Spleen (tissue), 11 donors: ENCODE measurements around the gene LOXHD1. TPM values are rescaled to one million over a fixed set of nuclear protein-coding genes. Genes with fewer than 3 reads are reported as not detected.

ENCODE experiments used
- DNase-seq: peaks from one replicate; pipeline ENCODE4 v3.0.0-alpha.2; 2020
- H3K27ac ChIP-seq, 8 donors: fragments of 200-600 bp; sonication (generic) in 7 of 8; 1 replicate in 4 of 8; 2 replicates in 4 of 8; pipeline versions ENCODE4 v1.5.0 to v1.8.0; 2016 to 2021; ENCODE audit warnings: inconsistent platforms in 4 of 8, mild to moderate bottlenecking in 4 of 8, moderate library complexity in 1 of 8
- H3K27me3 ChIP-seq, 7 donors: fragments of 200-600 bp; sonication (generic) in 6 of 7; replicated peaks in 1 of 7; 1 replicate in 4 of 7; 2 replicates in 3 of 7; pipeline versions ENCODE4 v1.5.0 to v1.8.0; 2016 to 2021; ENCODE audit warnings: inconsistent platforms in 3 of 7, mild to moderate bottlenecking in 1 of 7
- H3K36me3 ChIP-seq, 6 donors: fragments of 200-600 bp; sonication (generic) in 5 of 6; 1 replicate in 4 of 6; 2 replicates in 2 of 6; pipeline versions ENCODE4 v1.5.0 to v1.8.0; 2016 to 2021; ENCODE audit warnings: inconsistent platforms in 2 of 6
- H3K4me1 ChIP-seq, 6 donors: fragments of 200-600 bp; sonication (generic) in 5 of 6; 1 replicate in 3 of 6; 2 replicates in 3 of 6; pipeline versions ENCODE4 v1.5.0 to v1.8.0; 2016 to 2021; ENCODE audit warnings: inconsistent platforms in 3 of 6
- H3K4me3 ChIP-seq, 8 donors: fragments of 200-600 bp; sonication (generic) in 7 of 8; 1 replicate in 4 of 8; 2 replicates in 4 of 8; pipeline versions ENCODE4 v1.5.0 to v1.8.0; 2016 to 2021; ENCODE audit warnings: inconsistent platforms in 4 of 8, mild to moderate bottlenecking in 4 of 8, moderate library complexity in 2 of 8
- H3K9me3 ChIP-seq, 8 donors: fragments of 200-600 bp; sonication (generic) in 7 of 8; 1 replicate in 4 of 8; 2 replicates in 4 of 8; pipeline versions ENCODE4 v1.5.0 to v1.8.0; 2016 to 2021; ENCODE audit warnings: inconsistent platforms in 4 of 8
- POLR2A ChIP-seq, 3 donors: fragments of 450-650 bp; IDR thresholded peaks; one replicate each; pipeline ENCODE4 v1.5.1; 2017; ENCODE audit warnings: antibody characterized with exemption in 3 of 3, mild to moderate bottlenecking in 1 of 3
- POLR2AphosphoS5 ChIP-seq, 3 donors: sonication (generic); formaldehyde crosslinking; IDR thresholded peaks; one replicate each; pipeline ENCODE4 v1.5.1; 2017; ENCODE audit warnings: antibody characterized with exemption in 3 of 3
- WGBS, 5 donors: extraction: QIAGEN DNeasy Blood & Tissue Kit in 3 of 5; methylation state at CpG; one replicate each; pipeline versions ENCODE4 v1.1.5 to v1.1.7; 2013 to 2018; 5-methylcytosine and 5-hydroxymethylcytosine counted together
- intact Hi-C: fragments of 100-400 bp; cut with DNase I; formaldehyde crosslinking; loops from one replicate; pipeline ENCODE4 v1.15.0; 2023; ENCODE audit warnings: low total_unique reads
- polyA plus RNA-seq, 3 donors: library from polyadenylated mRNA; stranded (reverse); fragments of 200-250 nt; gene quantifications; one replicate each; pipeline ENCODE4 v1.2.1, GENCODE V29; 2013
- total RNA-seq, 7 donors: library from RNA; depleted of rRNA in 3 of 7; stranded (reverse); fragments of >200 nt in 3 of 7; fragmentation: NEBNext Ultra II Directional in 4 of 7; extraction: Animal tissue kit (Norgen Biotek cat#: 25700) in 4 of 7; gene quantifications; one replicate each; pipeline versions ENCODE4 v1.1.0 to v1.2.1, GENCODE V29; 2016 to 2021
- TF ChIP-seq, protein P1 (sequence below), 11 experiments: fragments of 200-600 bp in 7 of 11; fragments of 450-650 bp in 4 of 11; sonication (generic) in 4 of 11; IDR thresholded peaks in 8 of 11; conservative IDR thresholded peaks in 3 of 11; 1 replicate in 7 of 11; 2 replicates in 4 of 11; pipeline versions ENCODE4 v1.4.0 to v1.8.0; 2016 to 2021; ENCODE audit warnings: antibody characterized with exemption in 11 of 11, inconsistent platforms in 4 of 11, mild to moderate bottlenecking in 1 of 11
- donor health status: healthy with polysubstance abuse.
- donor health status: DM: no; HTN: no; CAD: no; lungs with moderate emphysema.
- donor health status: DM: no; HTN: no; CAD: no.
- donor health status: Bipolar disorder and iron deficiency.
- donor health status: healthy.
- donor health status: DM: no; HTN: no; CAD: no.
- donor health status: DM: yes; HTN: yes; CAD: no.

Gene LOXHD1
- total and polyA plus RNA-seq, 10 donors = 0.09 to 6.0 (median 2.1) TPM

GRCh38 chr18:46555724-46556123 lies 101.3 kb downstream of the LOXHD1 start:
- intact Hi-C loops = loop anchor here (10.0 kb wide), 1 partner anchor 99 kb away; the partner anchor contains the start of gene LOXHD1
- no peak for TF ChIP-seq POLR2AphosphoS5 (IDR thresholded peaks at IDR 0.05)
- TF ChIP-seq, protein P1, sequence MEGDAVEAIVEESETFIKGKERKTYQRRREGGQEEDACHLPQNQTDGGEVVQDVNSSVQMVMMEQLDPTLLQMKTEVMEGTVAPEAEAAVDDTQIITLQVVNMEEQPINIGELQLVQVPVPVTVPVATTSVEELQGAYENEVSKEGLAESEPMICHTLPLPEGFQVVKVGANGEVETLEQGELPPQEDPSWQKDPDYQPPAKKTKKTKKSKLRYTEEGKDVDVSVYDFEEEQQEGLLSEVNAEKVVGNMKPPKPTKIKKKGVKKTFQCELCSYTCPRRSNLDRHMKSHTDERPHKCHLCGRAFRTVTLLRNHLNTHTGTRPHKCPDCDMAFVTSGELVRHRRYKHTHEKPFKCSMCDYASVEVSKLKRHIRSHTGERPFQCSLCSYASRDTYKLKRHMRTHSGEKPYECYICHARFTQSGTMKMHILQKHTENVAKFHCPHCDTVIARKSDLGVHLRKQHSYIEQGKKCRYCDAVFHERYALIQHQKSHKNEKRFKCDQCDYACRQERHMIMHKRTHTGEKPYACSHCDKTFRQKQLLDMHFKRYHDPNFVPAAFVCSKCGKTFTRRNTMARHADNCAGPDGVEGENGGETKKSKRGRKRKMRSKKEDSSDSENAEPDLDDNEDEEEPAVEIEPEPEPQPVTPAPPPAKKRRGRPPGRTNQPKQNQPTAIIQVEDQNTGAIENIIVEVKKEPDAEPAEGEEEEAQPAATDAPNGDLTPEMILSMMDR (IDR thresholded peaks at IDR 0.05 in 8 of 11, conservative IDR thresholded peaks at IDR 0.05 in 3 of 11) = peak in 10 of 11 experiments; percentile 17 to 72 (median 58)
- 46 to 56% (median 50%) methylated on average over 4 of the region's 4 CpGs for WGBS, 5 donors
- no peaks in the 10 kb centered on the region for H3K27me3 ChIP-seq
- H3K9me3 ChIP-seq = peaks cover 0 to 3% (median 0%) of the 10 kb centered on the region in 8 donors
- H3K36me3 ChIP-seq = peaks cover 0 to 32% (median 0%) of the 10 kb centered on the region in 6 donors
- H3K27ac ChIP-seq = no peak overlapping the region
- no peak for DNase-seq
- no peaks in the 10 kb centered on the region for H3K4me1 ChIP-seq
- no peak overlapping the region for H3K4me3 ChIP-seq

GRCh38 chr18:46555213-46555612 lies 101.8 kb downstream of the LOXHD1 start:
- no peaks in the 10 kb centered on the region for H3K4me1 ChIP-seq

GRCh38 chr18:46554406-46555080 lies 102.5 kb downstream of the LOXHD1 start:
- no peak for DNase-seq
- Histone ChIP-seq H3K4me1 (no peaks in the 10 kb centered on the region), H3K36me3 (peaks cover 0 to 22% (median 0%) of the 10 kb centered on the region in 6 donors), H3K4me3 (no peak overlapping the region), H3K9me3 (peaks cover 0 to 6% (median 0%) of the 10 kb centered on the region in 8 donors), H3K27me3 (no peaks in the 10 kb centered on the region), H3K27ac (no peak overlapping the region)
- intact Hi-C loops = loop anchor here (10.0 kb wide), 1 partner anchor 100 kb away; the partner anchor contains the start of gene LOXHD1
- WGBS, 5 donors = 76 to 93% (median 91%) methylated on average over 2 of the region's 2 CpGs
- TF ChIP-seq, protein P1 (IDR thresholded peaks at IDR 0.05 in 8 of 11, conservative IDR thresholded peaks at IDR 0.05 in 3 of 11) = no peak
- TF ChIP-seq POLR2AphosphoS5 (IDR thresholded peaks at IDR 0.05) (no peak), POLR2A (IDR thresholded peaks at IDR 0.05) (no peak)

More at GRCh38 chr18:46555213-46555612, 101.8 kb downstream of the LOXHD1 start:
- 49 to 69% (median 56%) methylated on average over 2 of the region's 2 CpGs for WGBS, 5 donors
- Histone ChIP-seq H3K27ac (no peak overlapping the region), H3K9me3 (peaks cover 0 to 6% (median 0%) of the 10 kb centered on the region in 8 donors), H3K27me3 (no peaks in the 10 kb centered on the region), H3K4me3 (no peak overlapping the region), H3K36me3 (peaks cover 0 to 29% (median 0%) of the 10 kb centered on the region in 6 donors)
- DNase-seq = no peak
- TF ChIP-seq POLR2A (IDR thresholded peaks at IDR 0.05) = no peak
- TF ChIP-seq, protein P1 (IDR thresholded peaks at IDR 0.05 in 8 of 11, conservative IDR thresholded peaks at IDR 0.05 in 3 of 11) = no peak
- intact Hi-C loops = loop anchor here (10.0 kb wide), 1 partner anchor 100 kb away; the partner anchor contains the start of gene LOXHD1

DNA sequence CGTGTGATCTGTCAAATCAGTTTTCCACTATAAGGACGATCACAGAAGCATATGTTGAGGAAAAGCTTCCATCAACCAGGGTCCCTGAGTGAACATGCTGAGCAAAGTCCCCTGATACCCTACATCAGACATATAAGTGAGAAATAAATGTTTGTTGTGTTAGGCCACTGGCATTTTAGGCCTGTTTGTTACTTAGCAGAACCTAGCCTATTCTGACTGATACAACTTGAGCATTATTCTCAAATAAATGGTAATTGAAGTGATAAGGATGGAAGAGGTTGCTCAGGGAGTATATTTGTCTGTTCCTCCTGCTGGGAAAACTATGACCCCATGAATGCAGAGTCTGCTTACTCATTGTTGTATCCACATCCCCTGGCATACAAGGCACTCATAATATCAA lies 106.4 kb downstream of the LOXHD1 start:
- intact Hi-C loops = loop anchor here (10.0 kb wide), 1 partner anchor 104 kb away; the partner anchor contains the start of gene LOXHD1
- TF ChIP-seq POLR2AphosphoS5 (IDR thresholded peaks at IDR 0.05) (no peak), POLR2A (IDR thresholded peaks at IDR 0.05) (no peak)
- TF ChIP-seq, protein P1 (IDR thresholded peaks at IDR 0.05 in 8 of 11, conservative IDR thresholded peaks at IDR 0.05 in 3 of 11) = no peak

More for the DNA sequence above, 106.4 kb downstream of the LOXHD1 start:
- Histone ChIP-seq H3K4me3 (no peak overlapping the region), H3K27me3 (peaks cover 0 to 11% (median 0%) of the 10 kb centered on the region in 7 donors), H3K27ac (no peak overlapping the region), H3K36me3 (peaks cover 0 to 12% (median 0%) of the 10 kb centered on the region in 6 donors), H3K4me1 (no peaks in the 10 kb centered on the region), H3K9me3 (peaks cover 0 to 6% (median 0%) of the 10 kb centered on the region in 8 donors)
- 74 to 96% (median 92%) methylated on average over 2 of the region's 2 CpGs for WGBS, 5 donors
- DNase-seq = no peak
